Measurements from ENCODE around the gene LGALS7B.
"Not testable (repeated sequence)": the region's sequence is repeated elsewhere in the genome, so short reads cannot be mapped to it uniquely, and the experiment has no call there.

LGALS7B gene

GRCh38 chr19:38788478-38789243 is at the start of gene LGALS7B:
Gene LGALS7B (plus strand): TSS chr19:38789200. CDS start chr19:38789227, 27 bp downstream.
- Mint-ChIP-seq H3K9me3 (no peaks in the 10 kb centered on the region), H3K4me3 (no peak within 1 kb of the TSS), H3K36me3 (ENCODE audit: low read depth) (no peaks in the 10 kb centered on the region), H3K27me3 (ENCODE audit: low read depth) (peaks cover 6% of the 10 kb centered on the region), H3K4me1 (ENCODE audit: low read depth) (peaks cover 3% of the 10 kb centered on the region), H3K27ac (no peak within 1 kb of the TSS)

GRCh38 chr19:38739440-38740256 is 49.4 kb upstream of the LGALS7B start:
- H3K27me3 Mint-ChIP-seq (ENCODE audit: low read depth), result peaks cover 11% of the 10 kb centered on the region
- H3K27ac Mint-ChIP-seq, result no peak overlapping the region
- no peak overlapping the region for H3K4me3 Mint-ChIP-seq
- peaks cover 11% of the 10 kb centered on the region for H3K4me1 Mint-ChIP-seq (ENCODE audit: low read depth)
- H3K9me3 Mint-ChIP-seq, result no peaks in the 10 kb centered on the region
- H3K36me3 Mint-ChIP-seq (ENCODE audit: low read depth), result peaks cover 2% of the 10 kb centered on the region

GRCh38 chr19:38740257-38740592 is 48.8 kb upstream of the LGALS7B start:
- Mint-ChIP-seq H3K27ac (no peak overlapping the region), H3K4me1 (ENCODE audit: low read depth) (peaks cover 7% of the 10 kb centered on the region), H3K27me3 (ENCODE audit: low read depth) (peaks cover 11% of the 10 kb centered on the region), H3K9me3 (no peaks in the 10 kb centered on the region), H3K36me3 (ENCODE audit: low read depth) (peaks cover 2% of the 10 kb centered on the region), H3K4me3 (no peak overlapping the region)

GRCh38 chr19:38740932-38741331 is 48.1 kb upstream of the LGALS7B start:
- Mint-ChIP-seq H3K27ac (no peak overlapping the region), H3K4me1 (ENCODE audit: low read depth) (peaks cover 7% of the 10 kb centered on the region), H3K27me3 (ENCODE audit: low read depth) (peaks cover 11% of the 10 kb centered on the region), H3K9me3 (no peaks in the 10 kb centered on the region), H3K36me3 (ENCODE audit: low read depth) (peaks cover 2% of the 10 kb centered on the region), H3K4me3 (no peak overlapping the region)

- Mint-ChIP-seq H3K9me3 (no peaks in the 10 kb centered on the region), H3K27me3 (ENCODE audit: low read depth) (peaks cover 8% of the 10 kb centered on the region), H3K4me3 (no peak overlapping the region), H3K27ac (no peak overlapping the region), H3K4me1 (ENCODE audit: low read depth) (peaks cover 4% of the 10 kb centered on the region), H3K36me3 (ENCODE audit: low read depth) (peaks cover 2% of the 10 kb centered on the region)
Observed at GRCh38 chr19:38741670-38742069, 47.3 kb upstream of the LGALS7B start.

GRCh38 chr19:38742296-38742695 is 46.7 kb upstream of the LGALS7B start:
- Mint-ChIP-seq H3K9me3 (no peaks in the 10 kb centered on the region), H3K27me3 (ENCODE audit: low read depth) (peaks cover 7% of the 10 kb centered on the region), H3K4me3 (no peak overlapping the region), H3K36me3 (ENCODE audit: low read depth) (peaks cover 2% of the 10 kb centered on the region), H3K4me1 (ENCODE audit: low read depth) (peaks cover 3% of the 10 kb centered on the region), H3K27ac (no peak overlapping the region)

GRCh38 chr19:38742906-38743305 is 46.1 kb upstream of the LGALS7B start:
- H3K36me3 Mint-ChIP-seq (ENCODE audit: low read depth), result no peaks in the 10 kb centered on the region
- peaks cover 2% of the 10 kb centered on the region for H3K27me3 Mint-ChIP-seq (ENCODE audit: low read depth)
- H3K9me3 Mint-ChIP-seq, result no peaks in the 10 kb centered on the region
- no peak overlapping the region for H3K4me3 Mint-ChIP-seq
- H3K4me1 Mint-ChIP-seq (ENCODE audit: low read depth), result peaks cover under 1% of the 10 kb centered on the region
- H3K27ac Mint-ChIP-seq, result no peak overlapping the region

- no peaks in the 10 kb centered on the region for H3K27me3 Mint-ChIP-seq (ENCODE audit: low read depth)
- no peaks in the 10 kb centered on the region for H3K36me3 Mint-ChIP-seq (ENCODE audit: low read depth)
- H3K4me3 Mint-ChIP-seq, result no peak overlapping the region
- H3K4me1 Mint-ChIP-seq (ENCODE audit: low read depth), result no peaks in the 10 kb centered on the region
- H3K9me3 Mint-ChIP-seq, result no peaks in the 10 kb centered on the region
- no peak overlapping the region for H3K27ac Mint-ChIP-seq
Observed at GRCh38 chr19:38743394-38744297, 45.4 kb upstream of the LGALS7B start.

GRCh38 chr19:38744298-38744681 is 44.7 kb upstream of the LGALS7B start, which contains the start of gene CAPN12:
Gene CAPN12 (minus strand): TSS chr19:38744474. CDS start chr19:38744165, 309 bp downstream.
- Mint-ChIP-seq H3K9me3 (no peaks in the 10 kb centered on the region), H3K4me3 (no peak within 1 kb of the TSS), H3K4me1 (ENCODE audit: low read depth) (no peaks in the 10 kb centered on the region), H3K36me3 (ENCODE audit: low read depth) (no peaks in the 10 kb centered on the region), H3K27me3 (ENCODE audit: low read depth) (no peaks in the 10 kb centered on the region), H3K27ac (no peak within 1 kb of the TSS)

- Mint-ChIP-seq H3K9me3 (no peaks in the 10 kb centered on the region), H3K4me3 (no peak overlapping the region), H3K36me3 (ENCODE audit: low read depth) (no peaks in the 10 kb centered on the region), H3K27me3 (ENCODE audit: low read depth) (no peaks in the 10 kb centered on the region), H3K27ac (no peak overlapping the region), H3K4me1 (ENCODE audit: low read depth) (no peaks in the 10 kb centered on the region)
Observed at GRCh38 chr19:38744874-38745273, 44.1 kb upstream of the LGALS7B start.

- H3K27me3 Mint-ChIP-seq (ENCODE audit: low read depth), result no peaks in the 10 kb centered on the region
- no peak overlapping the region for H3K27ac Mint-ChIP-seq
- no peaks in the 10 kb centered on the region for H3K36me3 Mint-ChIP-seq (ENCODE audit: low read depth)
- no peak overlapping the region for H3K4me3 Mint-ChIP-seq
- no peaks in the 10 kb centered on the region for H3K9me3 Mint-ChIP-seq
- H3K4me1 Mint-ChIP-seq (ENCODE audit: low read depth), result no peaks in the 10 kb centered on the region
Observed at GRCh38 chr19:38745316-38745715, 43.7 kb upstream of the LGALS7B start.

GRCh38 chr19:38753783-38754182 is 35.2 kb upstream of the LGALS7B start:
- not testable (repeated sequence) for H3K27ac Mint-ChIP-seq; H3K27me3 Mint-ChIP-seq (ENCODE audit: low read depth); H3K36me3 Mint-ChIP-seq (ENCODE audit: low read depth); H3K9me3 Mint-ChIP-seq; H3K4me3 Mint-ChIP-seq; H3K4me1 Mint-ChIP-seq (ENCODE audit: low read depth)

GRCh38 chr19:38754196-38754595 is 34.8 kb upstream of the LGALS7B start:
- H3K9me3 Mint-ChIP-seq; H3K4me1 Mint-ChIP-seq (ENCODE audit: low read depth); H3K4me3 Mint-ChIP-seq: not testable (repeated sequence)

GRCh38 chr19:38759590-38760003 is 29.4 kb upstream of the LGALS7B start:
- no peaks in the 10 kb centered on the region for H3K36me3 Mint-ChIP-seq (ENCODE audit: low read depth)
- no peaks in the 10 kb centered on the region for H3K27me3 Mint-ChIP-seq (ENCODE audit: low read depth)
- no peaks in the 10 kb centered on the region for H3K9me3 Mint-ChIP-seq

More at GRCh38 chr19:38754196-38754595, 34.8 kb upstream of the LGALS7B start:
- not testable (repeated sequence) for H3K27ac Mint-ChIP-seq; H3K27me3 Mint-ChIP-seq (ENCODE audit: low read depth); H3K36me3 Mint-ChIP-seq (ENCODE audit: low read depth)

More at GRCh38 chr19:38759590-38760003, 29.4 kb upstream of the LGALS7B start:
- H3K4me3 Mint-ChIP-seq, result no peak overlapping the region
- no peaks in the 10 kb centered on the region for H3K4me1 Mint-ChIP-seq (ENCODE audit: low read depth)
- H3K27ac Mint-ChIP-seq, result no peak overlapping the region
